Measurements from ENCODE around the gene DENND1A. TPM values are rescaled to one million over a fixed set of nuclear protein-coding genes. Genes with fewer than 3 reads are reported as not detected.

DENND1A gene
- total and polyA plus RNA-seq, 4 donors: 7.9 to 22.0 (median 13.9) TPM

- TF ChIP-seq YY1 (IDR thresholded peaks at IDR 0.05): no peak
- no peak for TF ChIP-seq RAD21 (IDR thresholded peaks at IDR 0.05)
- no peak for TF ChIP-seq ZBTB33 (IDR thresholded peaks at IDR 0.05)
- no peak for TF ChIP-seq SP1 (IDR thresholded peaks at IDR 0.05)
- TF ChIP-seq EGR1 (IDR thresholded peaks at IDR 0.05; ENCODE audit: low read depth in 2 of 2): no peak
- no peak for TF ChIP-seq FOXA2 (IDR thresholded peaks at IDR 0.05)
Observed at GRCh38 chr9:123359106-123359505, 570.8 kb downstream of the DENND1A start (continued).

GRCh38 chr9:123358181-123358905 is 571.6 kb downstream of the DENND1A start:
- Histone ChIP-seq H3K4me1 (ENCODE audit: control insufficient read depth in 4 of 4, insufficient read depth in 4 of 4, low read length in 3 of 4) (peaks cover 0 to 4% (median 1%) of the 10 kb centered on the region in 4 donors), H3K4me3 (ENCODE audit: low read depth in 1 of 3, low read length in 3 of 3) (no peak overlapping the region), H3K27ac (ENCODE audit: low read depth in 1 of 2, low read length in 2 of 2) (no peak overlapping the region), H3K9me3 (ENCODE audit: control insufficient read depth in 4 of 4, low read length in 3 of 4) (no peaks in the 10 kb centered on the region), H3K36me3 (ENCODE audit: control insufficient read depth in 4 of 4, insufficient read depth in 3 of 4, low read depth in 1 of 4, low read length in 3 of 4) (no peaks in the 10 kb centered on the region), H3K27me3 (ENCODE audit: control insufficient read depth in 4 of 4, insufficient read depth in 4 of 4, low read length in 3 of 4) (no peaks in the 10 kb centered on the region), H3K9ac (ENCODE audit: low read depth in 1 of 2, low read length in 2 of 2) (no peak overlapping the region)
- no peak for DNase-seq (ENCODE audit: low spot score)
- TF ChIP-seq HNF4A (conservative IDR thresholded peaks at IDR 0.05) (no peak), FOXA1 (IDR thresholded peaks at IDR 0.05) (no peak), JUND (IDR thresholded peaks at IDR 0.05) (no peak), EGR1 (IDR thresholded peaks at IDR 0.05; ENCODE audit: low read depth in 2 of 2) (no peak), RXRA (IDR thresholded peaks at IDR 0.05) (no peak), ZBTB33 (IDR thresholded peaks at IDR 0.05) (no peak), ATF3 (IDR thresholded peaks at IDR 0.05) (no peak), MAX (IDR thresholded peaks at IDR 0.05) (no peak), HNF4G (IDR thresholded peaks at IDR 0.05) (no peak), REST (IDR thresholded peaks at IDR 0.05) (no peak), GABPA (IDR thresholded peaks at IDR 0.05 in 1 of 2, conservative IDR thresholded peaks at IDR 0.05 in 1 of 2) (no peak), CTCF (IDR thresholded peaks at IDR 0.05; ENCODE audit: low read depth, low read length, missing input control) (no peak), NR2F2 (IDR thresholded peaks at IDR 0.05) (no peak), TAF1 (conservative IDR thresholded peaks at IDR 0.05) (no peak), RAD21 (IDR thresholded peaks at IDR 0.05) (no peak), SP1 (IDR thresholded peaks at IDR 0.05) (no peak), YY1 (IDR thresholded peaks at IDR 0.05) (no peak), FOXA2 (IDR thresholded peaks at IDR 0.05) (no peak)
- WGBS: 87% methylated on average over 10 of the region's 10 CpGs
